ENCODE data around the gene RASSF8. TPM values are rescaled to one million over a fixed set of nuclear protein-coding genes. Genes with fewer than 3 reads are reported as not detected.
A peak's percentile ranks its signal among the peaks of the same experiment; 100 is the strongest.

Gene RASSF8
- total RNA-seq, 1 experiment from 2014 or later = not detected

- no peak for DNase-seq (ENCODE audit: low spot score)
These were observed 144.5 kb downstream of the RASSF8 start for GRCh38 chr12:26102953-26103352.

- no peak for DNase-seq (ENCODE audit: low spot score)
These were observed 147.9 kb downstream of the RASSF8 start for GRCh38 chr12:26106347-26106746.

DNA sequence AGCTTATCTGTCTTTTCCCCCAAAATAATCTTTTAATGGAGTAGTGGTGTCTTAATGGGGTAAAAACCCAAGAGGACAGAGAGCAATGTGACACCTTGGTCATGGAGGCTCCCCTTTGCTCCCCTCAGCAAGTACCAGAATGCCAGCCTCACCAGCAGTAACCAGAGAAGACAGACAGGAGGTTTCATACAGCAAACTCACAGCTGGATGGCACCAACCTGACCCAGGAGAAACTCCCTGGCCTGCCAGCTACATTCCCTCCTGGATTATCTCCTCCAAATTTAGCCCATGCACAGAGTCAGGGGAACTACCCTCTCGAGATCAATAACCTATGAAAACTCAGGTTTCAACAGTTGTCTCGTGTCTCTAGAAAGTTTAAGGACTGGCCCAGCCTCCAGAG, 150.4 kb downstream of the RASSF8 start:
- DNase-seq (ENCODE audit: low spot score) = no peak

DNA sequence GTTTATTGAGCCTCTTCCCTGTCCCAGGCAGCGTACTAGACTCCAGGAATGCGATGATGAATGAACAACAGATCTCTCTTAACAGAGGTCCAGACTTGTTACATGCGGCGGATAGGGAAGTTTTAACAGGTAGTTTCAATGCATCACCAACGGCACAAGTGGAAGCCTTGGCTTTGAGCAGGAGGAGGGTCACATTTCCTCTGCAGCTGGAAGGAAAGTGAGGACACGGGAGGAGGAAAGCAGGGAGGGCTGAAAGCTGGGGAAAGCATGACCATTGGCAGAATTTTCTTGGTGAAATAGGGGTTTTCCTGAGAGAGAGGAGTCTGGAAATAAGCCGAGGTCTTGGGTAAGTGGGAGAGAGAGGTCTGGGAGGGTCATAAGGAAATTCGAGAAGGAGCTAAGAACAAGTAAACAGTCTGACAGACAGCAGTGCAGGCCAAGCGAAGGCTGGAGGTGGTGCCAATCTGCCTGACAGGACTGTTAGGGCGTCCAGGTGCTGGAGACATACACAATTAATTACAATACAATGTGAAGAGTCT, 150.9 kb downstream of the RASSF8 start:
- no peak for DNase-seq (ENCODE audit: low spot score)

- DNase-seq (ENCODE audit: low spot score) = no peak
These were observed 153.8 kb downstream of the RASSF8 start for GRCh38 chr12:26112232-26112631.

DNA sequence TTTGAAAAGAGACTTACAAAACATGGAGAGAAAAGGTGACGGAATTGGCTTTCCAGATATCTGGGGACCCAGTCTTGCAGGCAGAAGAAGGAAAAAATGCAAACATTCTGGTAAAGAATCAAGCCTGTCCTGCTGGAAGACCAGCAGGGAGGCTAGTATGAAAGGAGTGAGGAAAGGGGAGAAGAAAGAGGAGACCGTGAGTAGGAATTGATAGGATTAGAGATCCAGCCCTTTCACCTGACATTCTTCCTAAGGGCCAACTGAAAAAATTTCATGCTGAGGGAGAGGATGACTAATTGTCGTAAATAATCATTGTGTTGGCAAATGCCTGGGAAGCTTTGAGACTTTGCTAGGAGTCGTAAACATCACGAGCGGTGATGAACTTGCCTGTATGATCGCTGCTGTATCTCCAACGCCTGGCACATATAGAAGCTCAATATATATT, 154.2 kb downstream of the RASSF8 start:
- peak; percentile 80 for DNase-seq (ENCODE audit: low spot score)

DNA sequence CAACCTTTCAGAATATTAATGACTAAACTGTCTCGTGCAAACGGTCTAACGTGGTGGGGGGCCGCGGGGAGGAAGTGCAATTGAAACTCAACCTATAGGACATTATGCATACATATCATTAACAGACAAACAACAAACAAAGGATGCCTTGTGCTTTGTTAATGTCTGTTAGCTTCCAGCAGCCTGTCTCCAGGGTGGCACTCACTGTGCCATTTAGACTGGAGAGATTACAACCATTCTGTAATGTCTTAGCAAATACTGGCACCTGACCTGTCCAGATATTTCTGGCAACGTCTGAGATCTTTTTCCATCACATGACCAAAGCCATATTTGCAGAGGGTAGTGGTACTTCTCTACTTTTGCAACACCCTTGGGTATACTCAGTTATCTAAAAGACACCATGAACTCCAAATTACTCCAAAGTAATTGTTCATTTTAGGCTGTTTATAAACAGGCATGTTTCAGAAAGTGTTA, 154.7 kb downstream of the RASSF8 start:
- DNase-seq (ENCODE audit: low spot score) = peak; percentile 66

- DNase-seq (ENCODE audit: low spot score) = peak; percentile 98
These were observed 155.6 kb downstream of the RASSF8 start for GRCh38 chr12:26113853-26114719.

- DNase-seq (ENCODE audit: low spot score) = no peak
These were observed 156.4 kb downstream of the RASSF8 start for GRCh38 chr12:26114720-26115401.

GRCh38 chr12:26116829-26117715, 158.6 kb downstream of the RASSF8 start:
- DNase-seq (ENCODE audit: low spot score) = peak; percentile 33

- peak; percentile 37 for DNase-seq (ENCODE audit: low spot score)
These were observed 159.8 kb downstream of the RASSF8 start for GRCh38 chr12:26118308-26118707.

DNA sequence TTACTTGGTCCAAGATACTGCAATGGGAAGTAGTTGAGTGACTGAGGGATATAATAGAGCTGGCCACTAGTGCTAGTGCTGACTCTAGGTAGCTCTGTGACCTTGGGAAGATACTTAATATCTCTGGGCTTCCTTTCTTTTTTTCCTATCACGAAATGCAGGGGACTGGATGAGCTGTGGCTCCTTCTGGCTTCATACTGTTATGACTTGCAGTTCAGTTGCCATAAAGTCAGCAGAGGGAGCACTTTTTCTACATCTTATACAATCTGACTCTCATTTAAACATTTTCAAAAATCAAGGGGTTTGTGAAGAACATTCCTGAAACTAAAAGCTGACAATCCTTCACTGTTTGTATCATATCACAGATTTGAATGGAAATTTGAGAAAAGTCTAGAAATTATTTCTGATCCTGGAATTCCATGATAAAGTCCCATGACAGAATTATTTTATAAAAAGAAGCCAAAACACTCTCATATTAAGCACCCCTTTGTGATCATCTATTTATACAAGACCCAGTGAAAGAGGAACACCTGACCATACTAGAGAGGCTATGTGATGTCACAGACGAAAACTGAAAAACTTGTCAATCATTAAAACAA, 161.0 kb downstream of the RASSF8 start:
- DNase-seq (ENCODE audit: low spot score) = peak; percentile 85

GRCh38 chr12:26120561-26121274, 162.2 kb downstream of the RASSF8 start:
- DNase-seq (ENCODE audit: low spot score) = peak; percentile 69

DNA sequence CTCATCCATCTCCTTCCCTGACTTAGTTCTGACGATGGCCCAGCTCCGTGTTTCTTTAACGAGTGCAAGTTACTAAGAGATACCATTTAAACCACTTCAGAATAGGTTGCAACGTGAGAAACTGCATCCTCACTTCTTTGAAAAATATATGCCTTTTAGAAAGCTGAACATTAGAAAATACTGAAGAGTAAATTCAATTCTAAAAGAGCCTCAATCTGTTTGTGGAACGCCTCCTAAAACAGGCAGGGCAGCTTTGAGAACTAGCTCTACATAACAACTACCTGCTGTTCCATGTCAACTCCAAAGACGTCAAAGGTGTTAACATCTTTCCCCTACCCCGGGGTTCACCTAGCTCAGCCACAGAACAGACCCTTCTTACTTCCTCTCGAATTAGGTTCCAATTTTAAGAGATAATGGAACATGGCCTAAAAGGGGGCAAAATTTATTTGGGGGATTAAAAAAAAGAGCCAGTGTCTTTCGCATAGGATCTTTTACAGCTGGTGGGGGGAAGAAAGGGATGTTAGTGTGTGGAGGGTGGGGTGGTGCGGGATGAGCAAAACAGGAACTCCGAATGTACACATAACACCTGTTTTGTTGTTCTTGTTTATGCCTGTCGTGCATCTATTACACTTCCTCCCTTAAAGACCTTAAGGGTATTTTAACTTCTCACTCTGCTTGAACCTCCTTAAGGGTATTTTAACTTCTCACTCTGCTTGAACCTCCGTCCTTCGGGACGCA, 163.0 kb downstream of the RASSF8 start:
- peak; percentile 77 for DNase-seq (ENCODE audit: low spot score)

- peak; percentile 31 for DNase-seq (ENCODE audit: low spot score)
These were observed 163.7 kb downstream of the RASSF8 start for GRCh38 chr12:26122061-26122680.

GRCh38 chr12:26122681-26123481, 164.4 kb downstream of the RASSF8 start:
- peak; percentile 88 for DNase-seq (ENCODE audit: low spot score)

DNA sequence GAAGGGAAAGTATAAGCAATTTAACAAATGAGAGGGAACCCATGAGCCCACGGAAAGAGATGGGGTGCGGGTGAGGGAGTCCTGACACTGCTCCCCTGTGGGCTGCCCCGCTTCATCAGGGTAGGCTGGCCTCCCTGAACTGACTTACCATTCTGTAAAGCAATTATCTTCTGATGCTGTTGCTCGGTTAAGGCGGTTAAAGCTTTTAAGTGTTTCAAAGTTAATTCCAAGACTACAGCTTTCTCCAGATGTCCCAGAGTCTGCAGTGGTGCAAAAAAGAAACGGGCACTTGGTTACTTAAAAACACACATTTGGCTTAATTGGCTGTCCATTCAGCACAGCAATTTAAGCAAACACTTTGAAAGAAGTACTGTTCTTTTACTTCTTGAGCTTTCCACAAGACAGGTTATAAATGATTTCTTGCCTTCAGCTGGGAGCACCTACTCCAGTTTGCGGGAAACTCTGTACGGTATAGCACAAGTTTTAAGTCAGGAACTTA, 165.0 kb downstream of the RASSF8 start:
- no peak for DNase-seq (ENCODE audit: low spot score)
